Mucosa of gallbladder (tissue), 1 donor: ENCODE measurements around the gene CYP11A1. TPM values are rescaled to one million over a fixed set of nuclear protein-coding genes. Genes with fewer than 3 reads are reported as not detected.
"Not testable (repeated sequence)": the region's sequence is repeated elsewhere in the genome, so short reads cannot be mapped to it uniquely, and the experiment has no call there.

Source experiments
- DNase-seq: peaks from one replicate; pipeline ENCODE4 v3.0.0-alpha.2; 2020; ENCODE audit warnings: low spot score
- total RNA-seq: library from RNA; stranded (reverse); gene quantifications from one replicate; pipeline ENCODE4 v1.2.1, GENCODE V29; 2021
- donor health status: DM: no; HTN: no; CAD: no.

Gene CYP11A1
- total RNA-seq, 1 donor from 2014 or later, result 0.72 TPM

DNA sequence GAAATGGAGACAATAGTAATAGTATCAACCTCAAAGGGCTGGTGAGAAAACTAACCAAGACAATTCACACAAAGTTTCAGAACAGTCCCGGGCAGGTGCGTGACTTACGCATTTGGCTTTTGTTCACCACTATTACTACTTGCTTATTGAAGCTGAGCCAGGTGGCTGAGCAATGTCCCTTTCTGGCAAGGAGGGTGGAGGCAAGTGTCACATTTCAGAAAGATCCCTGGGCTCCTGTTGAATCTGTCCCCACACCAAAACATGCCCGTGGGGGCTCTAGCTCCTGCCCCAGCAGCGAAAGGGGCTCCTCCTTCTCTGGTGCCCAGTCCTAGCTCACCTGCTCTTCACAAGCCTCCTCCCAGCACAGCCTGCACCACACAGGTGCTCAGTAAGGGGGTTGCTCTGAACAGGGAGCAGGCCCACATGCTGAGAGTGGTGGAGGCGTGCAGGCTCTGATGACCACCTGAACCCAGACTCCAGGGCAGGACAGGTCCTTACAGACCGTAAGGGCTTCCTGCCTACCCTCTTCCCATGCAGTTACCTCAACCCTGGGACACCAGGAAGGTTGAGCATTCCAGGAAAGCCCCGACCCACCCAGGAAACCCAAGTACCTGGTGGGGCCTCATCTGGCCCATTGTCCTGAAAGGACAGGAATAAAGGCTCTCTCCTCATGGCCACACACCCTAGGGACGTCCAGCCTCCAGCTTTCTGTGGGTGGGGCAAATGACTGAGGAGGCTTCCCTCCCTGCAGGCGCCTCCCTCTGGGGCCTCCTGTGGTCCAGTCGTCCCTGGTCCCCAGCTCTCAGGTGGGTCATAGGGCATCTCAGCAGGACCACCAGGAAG is 33.7 kb upstream of the CYP11A1 start:
- no peak for DNase-seq

DNA sequence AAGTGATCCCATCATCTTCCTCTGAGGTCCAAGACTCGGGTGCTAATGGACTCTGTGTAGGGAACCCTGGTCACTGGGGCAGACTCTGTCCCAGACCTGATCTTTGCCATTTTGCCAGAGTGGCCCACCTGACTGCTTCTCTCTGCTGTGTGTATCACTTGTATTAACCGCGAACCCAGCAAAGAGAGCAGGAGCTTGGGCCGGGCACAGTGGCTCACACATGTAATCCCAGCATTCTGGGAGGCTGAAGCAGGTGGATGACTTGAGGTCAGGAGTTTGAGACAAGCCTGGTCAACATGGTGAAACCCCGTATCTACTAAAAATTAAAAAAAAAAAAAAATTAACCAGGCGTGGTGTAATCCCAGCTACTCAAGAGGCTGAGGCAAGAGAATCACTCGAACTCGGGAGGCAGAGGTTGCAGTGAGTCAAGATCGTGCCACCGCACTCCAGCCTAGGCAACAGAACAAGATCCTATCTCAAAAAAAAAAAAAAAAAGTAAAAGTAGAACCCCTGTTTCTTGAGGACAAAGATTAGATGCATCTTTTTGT is 32.9 kb upstream of the CYP11A1 start:
- DNase-seq, result no peak

DNA sequence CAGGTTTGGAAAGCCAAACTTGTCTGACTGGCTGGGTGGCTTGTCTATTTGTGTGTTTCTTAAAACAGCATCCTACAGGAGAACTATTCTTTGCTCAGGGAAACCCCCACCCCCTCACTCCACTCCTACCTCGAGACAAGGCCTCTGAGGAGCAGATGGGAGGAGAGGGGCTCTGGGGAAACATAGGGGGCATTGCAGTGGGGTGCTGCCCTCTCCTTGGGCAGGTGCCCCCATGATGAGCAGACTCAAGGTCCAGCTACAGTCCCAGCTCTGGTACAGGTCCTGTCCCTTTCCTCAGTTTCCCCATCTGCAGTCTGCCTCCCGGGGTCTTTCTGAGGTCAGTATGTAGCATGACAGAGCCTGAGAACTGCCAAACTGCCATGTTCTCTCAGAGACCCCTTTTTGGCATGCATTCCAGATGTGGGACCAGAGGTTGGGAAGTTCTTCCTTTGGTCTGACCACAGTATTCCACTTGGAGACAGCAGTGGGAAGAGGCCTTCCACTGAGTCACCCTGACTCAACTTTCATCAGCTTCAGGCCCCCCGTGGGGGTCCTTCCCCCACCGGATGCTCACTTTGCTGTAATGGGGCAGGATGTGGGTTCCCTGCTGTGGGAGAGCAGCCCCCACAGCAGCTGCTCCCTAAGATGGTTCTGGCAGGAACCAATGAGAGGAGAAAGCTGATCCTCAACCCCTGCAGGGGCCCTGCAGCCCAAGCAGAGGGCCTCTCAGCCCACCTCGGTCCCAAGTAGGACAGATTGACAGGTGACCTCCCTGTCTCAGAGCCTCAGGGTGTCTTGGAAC is 32.3 kb upstream of the CYP11A1 start:
- no peak for DNase-seq

DNA sequence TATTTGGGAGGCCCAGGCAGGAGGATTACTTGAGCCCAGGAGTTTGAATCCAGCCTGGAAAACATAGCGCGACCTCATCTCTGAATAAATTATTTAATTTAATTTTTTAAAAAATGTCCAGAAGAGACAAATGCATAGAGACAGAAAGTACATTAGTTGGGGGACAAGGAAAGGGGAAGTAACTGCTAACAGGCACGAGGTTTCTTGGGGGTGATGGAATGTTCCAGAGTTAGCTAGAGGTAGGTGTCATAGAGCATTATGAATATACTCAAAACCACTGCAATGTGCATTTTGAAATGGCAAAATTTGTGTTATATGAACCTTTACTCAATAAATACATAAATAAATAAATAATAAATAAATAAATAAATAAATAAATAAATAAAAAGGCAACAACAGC is 31.7 kb upstream of the CYP11A1 start:
- no peak for DNase-seq

DNA sequence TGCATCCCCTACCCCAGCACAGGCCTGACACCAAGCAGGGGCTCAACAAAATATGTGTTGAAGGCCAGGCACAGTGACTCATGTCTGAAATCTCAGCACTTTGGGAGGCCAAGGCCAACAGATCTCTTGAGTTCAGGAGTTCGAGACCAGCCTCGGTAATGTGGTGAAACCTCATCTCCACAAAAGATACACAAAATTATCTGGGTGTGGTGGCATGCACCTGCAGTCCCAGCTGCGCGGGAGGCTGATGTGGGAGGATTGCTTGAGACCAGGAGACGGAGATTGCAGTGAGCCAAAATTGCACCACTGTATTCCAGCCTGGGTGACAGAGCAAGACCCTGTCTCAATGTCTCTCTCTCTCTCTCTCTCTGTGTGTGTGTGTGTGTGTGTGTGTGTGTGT is 30.7 kb upstream of the CYP11A1 start:
- no peak for DNase-seq

DNA sequence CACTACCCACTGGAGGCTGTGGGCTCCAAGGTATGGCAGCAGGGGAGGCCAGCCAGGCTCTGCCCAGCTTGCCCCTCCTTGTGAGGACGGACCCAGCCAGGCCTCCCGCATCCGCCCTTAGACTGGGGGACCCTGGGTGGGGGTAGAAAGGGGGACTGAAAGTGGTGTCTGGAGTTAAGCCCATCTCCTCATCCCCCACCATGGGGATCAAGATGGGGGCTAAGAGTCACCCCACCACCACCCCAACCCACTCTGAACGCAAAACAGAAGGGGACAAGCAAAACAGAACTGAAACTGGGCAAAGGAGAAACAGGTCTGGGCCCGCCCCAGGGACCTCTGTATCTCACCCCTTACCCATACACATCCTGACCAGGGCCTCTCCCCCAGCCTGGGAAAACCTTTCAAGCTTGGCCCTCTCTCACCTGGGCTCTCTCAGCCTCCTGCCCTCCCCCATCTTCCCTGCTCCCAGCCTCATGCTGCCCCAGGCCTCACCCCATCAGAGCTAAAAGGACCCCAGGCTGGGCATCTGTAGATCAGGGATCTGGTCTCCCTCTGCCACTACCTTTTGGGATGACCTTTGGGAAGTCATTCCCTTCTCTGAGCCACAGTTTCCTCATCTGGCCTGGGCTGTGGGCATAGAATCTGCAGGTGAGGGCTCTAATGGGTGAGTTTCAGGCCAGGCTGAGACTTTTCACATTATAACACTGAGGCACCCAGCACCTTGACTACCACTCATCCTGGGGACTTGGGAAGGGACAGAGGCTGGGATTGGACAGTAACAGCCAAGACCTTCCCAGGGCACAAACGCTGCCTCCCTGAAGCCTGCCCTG is 30.0 kb upstream of the CYP11A1 start:
- DNase-seq, result no peak

DNA sequence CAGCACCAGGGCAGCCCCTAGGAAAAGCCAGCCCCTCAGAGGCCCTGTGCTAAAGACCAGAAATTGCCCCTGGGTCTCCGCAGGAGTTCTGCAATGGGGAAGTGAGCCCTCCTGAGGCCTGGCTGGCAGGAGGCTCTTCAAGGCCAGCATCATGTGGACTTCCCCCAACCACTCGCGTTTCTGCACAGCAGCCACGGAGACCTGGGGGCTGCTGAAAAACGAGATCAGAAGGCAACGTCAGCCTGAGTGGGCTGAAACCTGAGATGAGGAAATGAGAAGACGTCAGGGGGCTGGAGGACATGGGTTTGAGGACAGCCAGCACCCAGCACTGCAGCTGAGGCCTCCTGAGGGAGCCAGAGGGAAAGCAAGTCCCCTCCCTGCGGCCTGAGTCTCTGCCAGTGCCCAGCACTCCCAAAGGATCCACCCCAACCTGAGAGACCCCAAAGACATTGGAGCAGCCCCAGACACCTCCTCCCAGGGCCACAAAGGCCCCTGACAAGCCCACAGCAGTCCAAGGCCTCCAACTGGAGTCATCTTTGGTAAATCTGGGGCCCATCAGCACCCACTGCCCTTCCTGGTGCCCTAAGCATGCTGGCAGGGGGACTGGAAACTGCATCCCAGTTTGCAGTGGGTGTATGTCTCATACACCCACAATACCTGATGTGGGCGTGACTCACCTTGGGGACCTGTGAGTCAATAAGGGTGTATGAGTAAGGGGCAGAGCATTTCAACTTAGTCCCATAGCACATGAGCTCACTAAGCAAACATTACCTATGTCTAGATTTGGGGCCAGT is 29.2 kb upstream of the CYP11A1 start:
- DNase-seq, result no peak

DNA sequence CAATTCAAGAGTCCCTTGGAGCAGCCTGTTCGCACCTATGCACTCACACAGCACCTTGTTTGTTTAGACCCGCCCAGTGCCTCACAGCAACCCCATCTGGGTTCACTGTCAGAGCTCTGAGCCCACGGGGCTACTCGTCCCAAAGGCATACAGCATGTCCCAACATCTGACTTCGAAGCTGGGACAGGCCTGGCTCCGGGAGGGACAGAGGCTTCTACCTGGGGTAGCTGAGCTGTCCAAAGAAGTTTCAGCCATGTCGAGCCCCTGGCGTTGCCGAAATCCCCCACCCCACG is 28.6 kb upstream of the CYP11A1 start:
- no peak for DNase-seq

DNA sequence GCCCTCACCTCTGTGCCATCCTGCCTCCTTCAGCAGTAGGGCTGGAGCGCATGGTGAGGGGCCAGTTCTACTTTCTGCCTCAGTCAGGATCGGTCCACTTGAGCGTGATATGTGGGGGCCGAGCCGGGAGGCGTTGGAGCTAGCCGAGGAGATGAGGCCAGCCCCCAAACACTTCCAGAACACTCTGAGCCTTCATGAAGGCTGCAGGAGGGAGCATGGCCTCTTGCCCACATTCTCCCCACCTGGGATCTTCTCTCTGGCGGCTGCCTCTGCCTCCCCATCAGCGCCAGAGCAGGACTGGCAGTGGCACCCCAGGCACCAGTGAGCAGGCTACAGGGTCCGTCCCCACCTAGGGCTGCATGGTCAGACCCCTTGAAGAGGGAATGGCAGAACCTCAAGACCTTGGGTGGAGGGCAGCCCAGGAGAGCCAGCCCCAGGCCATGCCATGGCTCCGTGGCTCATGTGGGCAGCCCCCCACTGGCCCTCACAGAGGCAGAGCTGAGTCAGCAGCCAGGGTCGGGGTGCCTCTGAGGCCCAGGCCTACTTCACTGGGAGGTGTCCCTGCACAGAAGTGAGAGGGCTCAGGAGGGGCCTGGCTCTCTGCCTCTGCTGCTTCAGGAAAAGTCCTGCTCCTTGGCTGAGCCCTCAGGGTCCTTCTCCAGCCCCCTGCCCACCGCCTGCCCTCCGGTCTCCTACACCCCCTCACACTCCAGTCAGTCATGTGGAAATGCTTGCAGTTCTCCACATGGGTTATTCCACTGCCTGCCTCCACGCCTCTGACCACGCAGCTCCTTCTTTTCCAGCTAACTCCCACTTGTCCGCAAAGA is 28.1 kb upstream of the CYP11A1 start:
- no peak for DNase-seq

DNA sequence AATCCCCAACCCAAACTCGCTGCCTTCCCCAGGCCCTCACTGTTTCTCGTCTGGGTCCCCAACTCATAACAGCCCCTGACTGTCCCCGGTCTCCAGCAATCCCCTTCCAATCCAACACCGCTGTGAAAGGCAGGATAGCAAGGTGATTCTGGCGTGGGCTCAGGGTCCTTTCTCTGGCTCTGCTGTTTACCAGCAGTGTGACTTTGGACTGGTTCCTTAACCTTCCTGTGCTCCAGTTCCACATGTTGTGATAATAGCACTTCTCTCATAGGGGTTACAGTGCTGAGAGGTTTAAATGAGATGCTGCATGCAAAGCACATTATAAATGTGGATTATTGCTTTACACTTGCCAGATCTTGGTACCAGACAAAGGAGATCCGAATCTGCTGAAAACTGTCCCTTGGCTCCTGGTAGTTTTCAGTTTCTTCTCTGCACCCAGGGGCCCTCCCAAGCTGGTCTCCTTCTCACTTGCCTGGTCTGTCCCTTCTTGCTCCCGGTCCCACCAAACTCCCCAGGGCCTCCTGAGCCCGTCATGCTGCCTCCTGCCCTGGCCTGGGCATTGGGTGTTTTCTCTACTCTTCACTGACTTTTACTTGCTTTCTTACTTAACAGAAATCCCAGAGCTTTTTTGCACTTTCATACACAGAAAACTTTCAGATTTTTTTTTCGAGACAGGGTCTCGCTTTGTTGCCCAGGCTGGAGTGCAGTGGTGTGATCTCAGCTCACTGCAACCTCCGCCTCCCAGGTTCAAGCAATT is 26.8 kb upstream of the CYP11A1 start:
- DNase-seq, result no peak

DNA sequence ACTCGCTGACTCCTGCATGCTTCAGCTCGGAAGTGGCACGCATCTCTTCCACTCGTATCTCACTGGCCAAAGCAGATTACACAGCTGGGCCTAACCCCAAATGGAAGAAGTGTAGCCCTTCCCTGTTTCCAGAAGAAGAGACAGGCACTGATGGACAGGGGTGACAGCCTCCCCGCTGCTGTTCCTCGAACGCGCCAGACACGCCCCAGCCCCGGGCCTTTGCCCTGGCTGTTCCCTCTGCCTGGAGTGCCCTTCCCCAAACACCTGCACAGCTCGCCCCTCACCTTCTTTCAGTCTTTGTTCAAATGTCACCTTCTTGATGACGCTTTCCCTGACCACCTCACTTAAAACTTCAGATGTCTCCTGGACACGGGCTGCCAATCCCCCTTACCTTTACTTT is 26.0 kb upstream of the CYP11A1 start:
- no peak for DNase-seq

DNA sequence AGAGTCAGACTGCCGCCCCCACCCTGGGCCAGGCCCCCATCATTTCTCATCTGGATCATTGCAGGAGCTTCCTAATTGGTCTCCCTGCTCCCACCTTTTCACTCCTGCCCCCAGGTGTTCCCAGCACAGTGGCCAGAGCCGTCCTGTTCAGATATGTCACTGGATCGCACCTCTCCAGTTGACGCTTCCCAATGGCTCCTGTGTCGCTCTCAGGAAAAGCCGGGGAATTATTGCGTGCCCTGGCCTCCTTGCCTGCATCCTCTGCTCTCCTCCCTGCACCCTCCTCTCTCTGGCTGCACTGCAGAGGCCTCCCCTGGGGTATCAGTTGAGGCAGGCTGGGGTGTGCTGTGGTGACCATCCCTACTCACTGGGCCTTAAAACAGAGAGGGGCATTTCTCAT is 25.5 kb upstream of the CYP11A1 start:
- no peak for DNase-seq

DNA sequence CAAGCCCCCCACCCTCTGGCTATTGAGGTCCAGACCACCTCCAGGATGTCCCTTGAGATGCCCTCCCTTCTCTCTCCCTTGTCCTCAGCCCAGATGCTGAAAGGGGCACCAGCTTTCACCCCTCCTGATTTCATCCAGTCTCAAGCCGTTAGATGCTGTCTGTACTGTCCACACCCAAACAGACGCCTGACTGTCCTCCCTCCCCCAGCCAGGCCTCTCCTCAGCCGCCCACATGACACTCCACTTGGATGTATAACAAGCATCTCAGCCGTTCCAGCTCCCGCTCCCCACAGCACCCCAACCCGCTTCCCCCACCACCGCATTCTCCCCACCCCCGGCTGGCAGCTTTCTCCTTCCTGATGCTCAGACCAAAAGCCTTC is 25.0 kb upstream of the CYP11A1 start:
- DNase-seq, result no peak

DNA sequence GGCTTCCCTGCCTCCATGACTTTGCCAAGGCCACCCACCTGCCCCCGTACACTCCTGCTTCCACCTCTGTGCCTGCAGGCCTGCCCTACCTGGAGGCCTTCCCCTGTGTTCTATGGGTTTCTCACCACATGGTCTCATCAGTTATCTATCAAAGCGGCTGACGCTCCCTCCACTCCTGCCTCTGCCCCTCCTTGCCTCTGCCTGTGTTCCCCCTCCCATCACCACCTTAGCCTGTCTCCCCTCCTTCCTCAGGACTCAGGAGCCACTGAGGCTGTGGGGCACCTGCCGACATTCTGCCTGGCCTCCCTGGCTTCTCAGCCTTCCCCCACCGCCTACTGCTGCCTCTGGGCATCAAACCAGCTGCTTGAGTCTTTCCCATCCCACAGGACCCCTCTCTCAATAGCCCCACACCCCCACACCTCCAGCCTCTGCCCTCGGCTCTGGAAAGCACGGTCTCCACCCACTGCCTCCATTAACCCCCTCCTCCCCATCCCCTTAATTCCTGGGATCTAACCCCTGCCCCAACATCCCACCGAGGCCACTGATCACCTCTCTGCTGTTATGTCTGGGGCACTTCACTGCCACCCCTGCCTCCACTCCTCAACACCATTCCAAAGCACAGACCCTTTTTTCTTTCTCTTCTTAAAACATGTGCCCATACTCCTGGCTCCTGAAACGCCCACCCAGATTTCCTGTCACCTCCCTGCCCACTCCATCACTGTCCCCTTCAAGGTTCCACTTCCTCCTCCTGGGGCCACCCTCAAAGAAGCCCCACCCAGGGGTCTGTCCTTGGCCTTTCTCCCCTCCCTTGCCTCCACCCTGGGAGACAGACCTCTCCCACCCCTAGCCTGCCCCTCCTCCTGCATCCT is 24.4 kb upstream of the CYP11A1 start:
- no peak for DNase-seq

DNA sequence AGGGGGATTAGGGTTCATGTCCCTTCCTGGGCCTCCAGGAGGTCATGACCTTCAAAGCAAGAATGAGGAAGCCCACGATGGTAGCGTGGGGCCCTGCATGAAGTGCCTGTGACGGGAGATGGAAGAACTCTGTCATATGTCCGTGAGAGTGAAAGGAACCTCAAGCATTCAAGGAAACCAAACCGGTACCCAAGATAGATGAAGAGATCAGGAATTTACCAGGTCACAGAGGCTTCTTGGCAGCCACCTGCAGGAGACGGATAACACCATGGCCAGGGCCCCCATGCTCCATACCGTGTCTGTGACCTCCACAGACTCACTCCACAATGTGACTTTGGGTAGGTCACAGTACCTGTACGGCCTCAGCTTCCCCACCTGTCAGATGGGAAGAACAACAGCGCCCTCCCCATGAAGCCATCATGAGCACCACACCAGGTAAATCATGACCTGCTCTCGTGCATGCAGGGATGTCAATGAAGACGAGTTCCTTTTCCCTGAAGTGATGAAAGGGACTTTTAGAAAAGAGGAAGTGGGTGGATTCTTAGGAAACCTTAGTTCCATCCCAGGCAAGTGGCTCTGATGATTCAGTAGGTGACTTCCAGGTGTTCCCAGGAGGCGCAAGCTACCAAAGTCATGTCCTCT is 23.3 kb upstream of the CYP11A1 start:
- no peak for DNase-seq

DNA sequence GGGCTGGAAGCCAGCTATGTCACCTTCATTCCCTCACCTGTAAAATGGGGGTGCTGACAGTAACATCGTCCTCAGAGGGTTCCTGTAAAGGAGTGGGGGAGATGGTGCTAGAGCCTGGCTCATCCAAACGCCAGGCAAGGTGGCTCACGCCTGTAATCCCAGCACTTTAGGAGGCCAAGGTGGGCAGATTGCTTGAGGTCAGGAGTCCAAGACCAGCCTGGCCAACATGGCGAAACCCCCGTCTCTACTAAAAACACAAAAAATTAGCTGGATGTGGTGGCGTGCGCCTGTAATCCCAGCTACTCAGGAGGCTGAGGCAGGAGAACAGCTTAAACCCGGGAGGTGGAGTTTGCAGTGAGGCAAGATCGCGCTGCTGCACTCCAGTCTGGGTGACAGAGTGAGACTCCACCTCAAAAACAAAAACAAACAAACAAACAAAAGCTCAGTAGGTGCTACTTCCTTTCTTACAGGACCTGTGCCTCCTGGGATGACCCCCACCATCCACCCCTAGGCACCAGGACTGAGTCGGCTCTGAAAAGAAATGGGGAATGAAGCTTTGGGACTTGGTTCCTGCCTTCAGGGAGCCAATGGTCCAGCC is 22.7 kb upstream of the CYP11A1 start:
- DNase-seq, result not testable (repeated sequence)

DNA sequence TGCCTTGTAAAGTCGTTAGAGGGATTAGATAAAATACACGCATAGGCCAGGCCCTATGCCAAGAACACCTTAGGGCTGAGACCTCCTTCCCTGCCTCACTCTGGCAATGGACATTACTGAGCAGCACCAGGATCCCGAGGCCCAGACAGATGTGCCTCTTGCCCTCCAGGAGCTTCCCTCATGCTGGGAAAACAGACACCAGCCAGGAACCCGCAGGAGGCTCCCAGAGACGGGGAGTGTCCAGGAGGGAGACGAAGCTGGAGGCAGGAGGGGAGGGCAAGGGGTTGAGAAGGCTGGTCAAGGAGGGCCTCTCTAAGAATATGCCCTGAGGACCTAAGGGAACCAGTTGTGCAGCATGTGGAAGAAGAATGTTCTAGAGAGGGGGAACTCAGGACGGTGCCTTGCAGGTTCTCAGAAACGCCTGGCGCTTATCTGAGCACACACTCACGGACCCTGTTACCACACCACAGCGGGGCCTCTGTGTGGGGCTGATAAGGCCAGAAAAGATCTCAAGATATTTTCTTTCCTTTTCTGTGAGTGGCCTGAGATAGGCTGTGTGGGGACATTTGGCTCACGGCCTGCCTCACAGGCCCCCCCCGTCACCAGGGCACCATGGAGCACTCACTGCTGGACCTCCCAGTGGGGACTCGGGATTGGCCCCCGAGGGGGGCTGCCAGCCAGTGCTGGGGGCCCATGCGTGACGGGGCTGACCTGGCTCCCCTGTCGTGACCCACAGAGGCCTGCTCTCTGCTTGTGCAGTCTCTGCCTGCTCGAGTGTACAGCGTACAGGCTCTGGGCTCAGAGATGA is 22.0 kb upstream of the CYP11A1 start:
- DNase-seq, result no peak
